Measurements from ENCODE around the gene SC5D. TPM values are rescaled to one million over a fixed set of nuclear protein-coding genes. Genes with fewer than 3 reads are reported as not detected.

Gene SC5D
- total RNA-seq, 4 donors from 2014 or later: 18.5 to 23.7 (median 20.6) TPM

DNA sequence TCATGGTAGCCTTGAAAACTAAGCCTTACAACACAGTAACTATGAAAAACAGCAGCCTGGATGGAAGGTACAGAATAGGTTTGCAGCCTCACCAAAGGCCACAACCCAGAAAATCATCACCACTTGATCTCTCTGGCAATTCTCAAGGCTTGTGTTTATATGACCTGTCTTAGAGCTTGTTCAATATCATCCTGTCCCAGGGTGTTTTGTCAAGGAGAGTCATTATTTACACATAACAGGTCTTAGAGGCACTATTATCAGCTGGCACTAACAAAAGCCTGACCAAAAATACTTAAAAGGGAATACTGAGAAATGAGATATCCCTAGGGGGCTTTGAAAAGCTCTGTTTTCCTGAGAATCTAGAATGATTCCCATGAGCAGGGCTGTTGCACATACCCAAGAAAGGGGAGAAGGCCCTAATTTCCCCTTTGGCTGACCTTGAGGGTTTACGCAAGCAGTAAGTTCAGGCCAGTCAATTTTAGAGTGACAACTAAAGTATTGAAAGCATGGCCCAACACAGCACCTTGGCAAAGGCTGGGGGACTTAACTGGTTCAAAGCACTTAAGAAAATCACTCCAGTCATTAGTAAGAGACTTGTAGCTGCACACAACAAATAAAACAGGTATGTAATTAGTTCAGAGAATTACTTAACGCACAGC, 7.9 kb downstream of the SC5D start:
- H3K27ac ChIP-seq (replicated peaks in 1 of 4): peak overlapping the region in 1 of 4 donors; percentile 3
- H3K4me1 ChIP-seq: peaks cover 7 to 25% (median 21%) of the 10 kb centered on the region in 4 donors
- no peaks in the 10 kb centered on the region for H3K9me3 ChIP-seq
- no peak for DNase-seq (ENCODE audit: extremely low spot score)
- no peaks in the 10 kb centered on the region for H3K27me3 ChIP-seq
- peaks cover 0 to 14% (median 7%) of the 10 kb centered on the region in 4 donors for H3K36me3 ChIP-seq
- intact Hi-C loops (cut with DNase I): no loop called here
- TF ChIP-seq POLR2AphosphoS5 (IDR thresholded peaks at IDR 0.05): no peak
- no peak for TF ChIP-seq EP300 (IDR thresholded peaks at IDR 0.05)
- TF ChIP-seq, protein P1, sequence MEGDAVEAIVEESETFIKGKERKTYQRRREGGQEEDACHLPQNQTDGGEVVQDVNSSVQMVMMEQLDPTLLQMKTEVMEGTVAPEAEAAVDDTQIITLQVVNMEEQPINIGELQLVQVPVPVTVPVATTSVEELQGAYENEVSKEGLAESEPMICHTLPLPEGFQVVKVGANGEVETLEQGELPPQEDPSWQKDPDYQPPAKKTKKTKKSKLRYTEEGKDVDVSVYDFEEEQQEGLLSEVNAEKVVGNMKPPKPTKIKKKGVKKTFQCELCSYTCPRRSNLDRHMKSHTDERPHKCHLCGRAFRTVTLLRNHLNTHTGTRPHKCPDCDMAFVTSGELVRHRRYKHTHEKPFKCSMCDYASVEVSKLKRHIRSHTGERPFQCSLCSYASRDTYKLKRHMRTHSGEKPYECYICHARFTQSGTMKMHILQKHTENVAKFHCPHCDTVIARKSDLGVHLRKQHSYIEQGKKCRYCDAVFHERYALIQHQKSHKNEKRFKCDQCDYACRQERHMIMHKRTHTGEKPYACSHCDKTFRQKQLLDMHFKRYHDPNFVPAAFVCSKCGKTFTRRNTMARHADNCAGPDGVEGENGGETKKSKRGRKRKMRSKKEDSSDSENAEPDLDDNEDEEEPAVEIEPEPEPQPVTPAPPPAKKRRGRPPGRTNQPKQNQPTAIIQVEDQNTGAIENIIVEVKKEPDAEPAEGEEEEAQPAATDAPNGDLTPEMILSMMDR (IDR thresholded peaks at IDR 0.05): no peak
- no peak for TF ChIP-seq POLR2A (IDR thresholded peaks at IDR 0.05; ENCODE audit: low read depth)
- WGBS: 98% methylated on average over 2 of the region's 2 CpGs
- no peak overlapping the region for H3K4me3 ChIP-seq

GRCh38 chr11:121300972-121301699, 8.6 kb downstream of the SC5D start:
- DNase-seq (ENCODE audit: extremely low spot score): no peak
- intact Hi-C loops (cut with DNase I): no loop called here
- H3K36me3 ChIP-seq: peaks cover 1 to 21% (median 11%) of the 10 kb centered on the region in 4 donors
- 89% methylated on average over 3 of the region's 3 CpGs for WGBS
- TF ChIP-seq EP300 (IDR thresholded peaks at IDR 0.05) (no peak), POLR2A (IDR thresholded peaks at IDR 0.05; ENCODE audit: low read depth) (no peak)
- no peak overlapping the region for H3K4me3 ChIP-seq
- H3K9me3 ChIP-seq: no peaks in the 10 kb centered on the region
- H3K27ac ChIP-seq (replicated peaks in 1 of 4): peak overlapping the region in 1 of 4 donors; percentile 3
- H3K27me3 ChIP-seq: no peaks in the 10 kb centered on the region
- H3K4me1 ChIP-seq: peaks cover 7 to 22% (median 19%) of the 10 kb centered on the region in 4 donors

- H3K36me3 ChIP-seq: peaks cover 22 to 44% (median 35%) of the 10 kb centered on the region in 4 donors
- intact Hi-C loops (cut with DNase I): no loop called here
- 91% methylated on average over 1 of the region's 1 CpG for WGBS
- no peak for TF ChIP-seq POLR2AphosphoS5 (IDR thresholded peaks at IDR 0.05)
- no peak for TF ChIP-seq EP300 (IDR thresholded peaks at IDR 0.05)
- TF ChIP-seq, protein P1 (IDR thresholded peaks at IDR 0.05): no peak
- no peak for TF ChIP-seq POLR2A (IDR thresholded peaks at IDR 0.05; ENCODE audit: low read depth)
- H3K9me3 ChIP-seq: no peaks in the 10 kb centered on the region
- H3K4me1 ChIP-seq: peaks cover 7 to 19% (median 15%) of the 10 kb centered on the region in 4 donors
- no peak overlapping the region for H3K27ac ChIP-seq (replicated peaks in 1 of 4)
- no peak for DNase-seq (ENCODE audit: extremely low spot score)
- no peak overlapping the region for H3K4me3 ChIP-seq
- no peaks in the 10 kb centered on the region for H3K27me3 ChIP-seq
Observed at GRCh38 chr11:121304759-121305158, 12.2 kb downstream of the SC5D start.

DNA sequence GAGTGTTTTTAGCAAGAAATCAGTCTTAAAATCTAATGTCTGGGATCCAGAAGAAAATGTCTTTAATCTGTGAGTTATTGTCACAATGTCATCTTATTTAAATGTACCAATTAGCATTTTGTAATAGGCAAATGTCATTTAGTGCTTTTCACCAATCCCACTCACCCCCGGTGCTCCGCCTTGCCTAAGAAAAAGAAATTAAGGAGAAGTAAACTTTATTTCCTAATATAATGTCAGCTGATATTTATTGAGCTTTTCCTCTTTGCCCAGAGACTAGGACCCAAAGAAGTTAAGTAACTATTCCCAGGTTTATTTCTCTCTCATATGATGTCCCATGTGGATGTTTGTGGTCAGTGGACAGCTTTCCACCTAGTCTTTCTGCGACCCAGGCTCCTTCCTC, 16.2 kb downstream of the SC5D start:
- Histone ChIP-seq H3K9me3 (no peaks in the 10 kb centered on the region), H3K4me1 (no peaks in the 10 kb centered on the region), H3K36me3 (peaks cover 22 to 44% (median 35%) of the 10 kb centered on the region in 4 donors), H3K4me3 (no peak overlapping the region), H3K27me3 (no peaks in the 10 kb centered on the region), H3K27ac (replicated peaks in 1 of 4) (no peak overlapping the region)
- DNase-seq (ENCODE audit: extremely low spot score): no peak
- TF ChIP-seq POLR2AphosphoS5 (IDR thresholded peaks at IDR 0.05) (no peak), POLR2A (IDR thresholded peaks at IDR 0.05; ENCODE audit: low read depth) (no peak), EP300 (IDR thresholded peaks at IDR 0.05) (no peak)
- TF ChIP-seq, protein P1 (IDR thresholded peaks at IDR 0.05): no peak
- WGBS: 100% methylated on average over 3 of the region's 3 CpGs
- intact Hi-C loops (cut with DNase I): no loop called here

GRCh38 chr11:121309688-121310087, 17.1 kb downstream of the SC5D start:
- H3K27me3 ChIP-seq: no peaks in the 10 kb centered on the region
- DNase-seq (ENCODE audit: extremely low spot score): no peak
- TF ChIP-seq EP300 (IDR thresholded peaks at IDR 0.05) (no peak), POLR2A (IDR thresholded peaks at IDR 0.05; ENCODE audit: low read depth) (no peak), POLR2AphosphoS5 (IDR thresholded peaks at IDR 0.05) (no peak)
- TF ChIP-seq, protein P1 (IDR thresholded peaks at IDR 0.05): no peak
- 93% methylated on average over 4 of the region's 4 CpGs for WGBS
- no peak overlapping the region for H3K27ac ChIP-seq (replicated peaks in 1 of 4)
- no peaks in the 10 kb centered on the region for H3K9me3 ChIP-seq
- intact Hi-C loops (cut with DNase I): no loop called here
- H3K36me3 ChIP-seq: peaks cover 22 to 38% (median 32%) of the 10 kb centered on the region in 4 donors
- H3K4me3 ChIP-seq: no peak overlapping the region
- H3K4me1 ChIP-seq: no peaks in the 10 kb centered on the region

Data from esophagus muscularis mucosa (tissue), 4 donors.